Measurements from ENCODE around the gene RCAN3.

Gene RCAN3

GRCh38 chr1:24572301-24572700, 69.7 kb downstream of the RCAN3 start:
- DNase-seq (ENCODE audit: low read depth in 4 of 4, low spot score in 1 of 4), result no peak

- no peak for DNase-seq (ENCODE audit: low read depth in 4 of 4, low spot score in 1 of 4)
These were observed 73.4 kb downstream of the RCAN3 start for GRCh38 chr1:24575905-24576587.

- DNase-seq (ENCODE audit: low read depth in 4 of 4, low spot score in 1 of 4), result no peak
These were observed 76.2 kb downstream of the RCAN3 start for GRCh38 chr1:24578846-24579245.

DNA sequence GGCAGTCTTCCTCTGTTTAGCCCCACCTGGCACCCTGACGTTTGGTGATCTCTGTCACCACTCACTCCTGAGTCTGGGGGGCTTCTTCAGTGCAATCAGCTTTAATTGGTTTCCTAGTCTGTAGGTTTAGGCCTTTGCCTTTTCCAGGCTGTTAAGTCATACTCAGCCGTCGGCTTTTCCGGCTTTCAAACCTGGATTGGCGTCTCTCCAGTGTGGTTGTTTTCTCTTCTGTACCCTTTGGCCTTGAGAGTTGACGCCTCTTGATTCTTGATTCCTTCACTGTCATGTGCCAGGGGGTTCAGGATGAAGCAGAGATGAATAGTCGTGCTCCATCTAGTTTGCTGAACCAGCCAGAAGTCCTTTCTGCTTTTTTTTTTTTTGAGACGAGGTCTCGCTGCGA, 78.1 kb downstream of the RCAN3 start:
- no peak for DNase-seq (ENCODE audit: low read depth in 4 of 4, low spot score in 1 of 4)

- DNase-seq (ENCODE audit: low read depth in 4 of 4, low spot score in 1 of 4), result no peak
These were observed 81.6 kb downstream of the RCAN3 start for GRCh38 chr1:24584171-24584647.

- DNase-seq (ENCODE audit: low read depth in 4 of 4, low spot score in 1 of 4), result no peak
These were observed 83.5 kb downstream of the RCAN3 start for GRCh38 chr1:24586119-24586518.

DNA sequence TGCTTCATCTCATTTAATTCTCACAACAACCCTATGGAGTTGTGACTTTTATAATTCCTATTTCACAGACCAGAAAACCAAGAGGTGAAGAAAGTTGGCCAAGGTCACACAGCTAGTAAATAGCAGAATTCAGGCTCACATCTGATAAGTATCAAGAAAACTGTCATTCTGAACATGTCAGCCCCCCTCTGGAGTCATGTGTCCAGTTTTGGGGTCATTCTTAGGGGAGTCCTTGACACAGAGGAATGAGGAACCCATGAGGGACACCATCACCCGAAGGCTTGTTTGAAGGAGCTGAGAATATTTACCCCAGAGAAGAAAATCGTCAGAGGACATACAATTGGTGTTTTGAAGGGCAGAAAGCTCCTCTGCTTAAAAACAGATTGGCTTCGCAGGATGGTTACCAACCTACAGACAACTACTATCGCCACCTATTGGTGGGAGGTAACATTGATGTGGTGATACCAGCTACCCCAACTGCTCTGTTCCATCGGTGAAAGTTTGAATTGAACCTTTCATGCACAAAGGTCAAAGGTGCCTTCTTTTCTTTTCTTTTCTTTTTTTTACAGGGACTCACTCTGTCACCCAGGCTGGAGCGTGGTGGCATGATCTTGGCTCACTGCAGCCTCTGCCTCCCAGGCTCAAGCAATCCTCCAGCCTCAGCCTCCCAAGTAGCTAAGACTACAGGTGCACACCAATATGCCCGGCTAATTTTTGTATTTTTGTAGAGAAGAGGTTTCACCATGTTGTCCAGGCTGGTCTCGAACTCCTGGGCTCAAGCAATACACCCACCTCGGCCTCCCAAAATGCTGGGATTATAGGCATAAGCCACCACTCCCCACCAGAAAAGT, 84.6 kb downstream of the RCAN3 start:
- peak; percentile 17 to 30 (median 26) for DNase-seq (ENCODE audit: low read depth in 4 of 4, low spot score in 1 of 4)

DNA sequence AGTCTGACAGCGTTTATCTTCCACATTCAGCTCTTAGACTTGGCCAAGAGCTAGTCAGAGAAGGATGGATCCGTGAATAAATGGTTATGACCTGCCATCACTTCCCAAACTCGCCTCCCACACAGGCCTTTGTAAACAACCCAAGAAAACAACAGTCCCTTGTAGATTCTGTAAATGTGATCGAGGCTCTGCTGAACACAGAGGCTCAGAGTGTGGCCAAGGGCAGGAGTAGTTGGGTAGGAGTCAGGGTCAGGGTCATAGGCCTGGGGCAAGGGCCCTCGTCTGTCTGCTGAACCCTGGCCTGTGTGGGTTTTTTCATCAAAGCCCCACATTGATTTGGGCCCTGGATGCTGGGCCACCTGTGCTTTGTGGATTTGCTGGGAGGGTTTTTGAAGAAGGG, 85.9 kb downstream of the RCAN3 start:
- no peak for DNase-seq (ENCODE audit: low read depth in 4 of 4, low spot score in 1 of 4)

GRCh38 chr1:24589200-24589599, 86.6 kb downstream of the RCAN3 start:
- DNase-seq (ENCODE audit: low read depth in 4 of 4, low spot score in 1 of 4), result no peak

Data from stimulated activated CD4-positive, alpha-beta T cell treated with anti-CD3 and anti-CD28 coated beads, Interleukin-1b, Interleukin-23, amount 100 ng/mL, for 24 hours (primary cell).